Hepatocyte (in vitro differentiated cells): ENCODE results near the gene DDX20. TPM values are rescaled to one million over a fixed set of nuclear protein-coding genes. Genes with fewer than 3 reads are reported as not detected.

Experiments used
- DNase-seq: peaks from one replicate; pipeline ENCODE4 v3.0.0-alpha.2; 2016; ENCODE audit warnings: low spot score
- H2AFZ ChIP-seq: fragments of 200-600 bp; sonication (generic); 2 replicates; pipeline ENCODE4 v1.6.0; 2016; ENCODE audit warnings: antibody characterized with exemption, mild to moderate bottlenecking
- H3K27ac ChIP-seq: fragments of 200-600 bp; sonication (generic); 2 replicates; pipeline ENCODE4 v1.5.1; 2016; ENCODE audit warnings: mild to moderate bottlenecking
- H3K27me3 ChIP-seq: fragments of 200-600 bp; sonication (generic); 2 replicates; pipeline ENCODE4 v1.6.1; 2016
- H3K36me3 ChIP-seq: fragments of 200-600 bp; sonication (generic); replicated peaks from 2 replicates; pipeline ENCODE4 v1.5.1; 2016; ENCODE audit warnings: low read depth; ENCODE audit not compliant: insufficient read depth
- H3K4me1 ChIP-seq: fragments of 200-600 bp; sonication (generic); 2 replicates; pipeline ENCODE4 v1.5.1; 2016; ENCODE audit warnings: mild to moderate bottlenecking, moderate library complexity; ENCODE audit not compliant: insufficient read depth
- H3K4me2 ChIP-seq: fragments of 200-600 bp; sonication (generic); 2 replicates; pipeline ENCODE4 v1.6.0; 2016
- H3K4me3 ChIP-seq: fragments of 200-600 bp; sonication (generic); 2 replicates; pipeline ENCODE4 v1.5.1; 2016; ENCODE audit warnings: mild to moderate bottlenecking
- H3K79me2 ChIP-seq: fragments of 200-600 bp; sonication (generic); 2 replicates; pipeline ENCODE4 v1.6.0; 2017; ENCODE audit warnings: mild to moderate bottlenecking
- H3K9me2 ChIP-seq: fragments of 200-600 bp; sonication (generic); replicated peaks from 2 replicates; pipeline ENCODE4 v1.6.0; 2017; ENCODE audit warnings: mild to moderate bottlenecking; ENCODE audit not compliant: insufficient read depth
- H3K9me3 ChIP-seq: fragments of 200-600 bp; sonication (generic); 2 replicates; pipeline ENCODE4 v1.5.1; 2016; ENCODE audit warnings: low read depth, mild to moderate bottlenecking
- H4K20me1 ChIP-seq: fragments of 200-600 bp; sonication (generic); 2 replicates; pipeline ENCODE4 v1.6.0; 2016; ENCODE audit warnings: mild to moderate bottlenecking; ENCODE audit not compliant: insufficient read depth, poor library complexity, severe bottlenecking
- CTCF ChIP-seq: fragments of 200-600 bp; sonication (generic); IDR thresholded peaks from 2 replicates; pipeline ENCODE4 v1.5.1; 2016; ENCODE audit warnings: antibody characterized with exemption, mild to moderate bottlenecking; ENCODE audit not compliant: poor library complexity
- EZH2 ChIP-seq: fragments of 200-600 bp; sonication (generic); IDR thresholded peaks from 2 replicates; pipeline ENCODE4 v1.6.1; 2016; ENCODE audit warnings: antibody characterized with exemption, mild to moderate bottlenecking, borderline replicate concordance
- EZH2phosphoT487 ChIP-seq: fragments of 200-600 bp; sonication (generic); IDR thresholded peaks from one replicate; pipeline ENCODE4 v1.6.1; 2018; ENCODE audit warnings: antibody characterized with exemption, mild to moderate bottlenecking, low read depth, moderate library complexity; ENCODE audit not compliant: unreplicated experiment, severe bottlenecking
- WGBS: methylation state at CpG from one replicate; pipeline ENCODE4 v1.1.6; 2016; ENCODE audit warnings: low lambda C conversion rate; ENCODE audit errors: missing lambda C conversion rate; 5-methylcytosine and 5-hydroxymethylcytosine counted together
- polyA plus RNA-seq: library from polyadenylated mRNA; unstranded; fragments of >200 nt; fragmentation: Nextera tagmentation; extraction: Ambion mirVana; gene quantifications from 2 replicates; pipeline ENCODE4 v1.2.1, GENCODE V29; 2016
- total RNA-seq: library from RNA; depleted of rRNA; stranded (reverse); fragments of >200 nt; gene quantifications from 2 replicates; pipeline ENCODE4 v1.2.3, GENCODE V29; 2014

Gene DDX20
- total and polyA plus RNA-seq, 2 experiments from 2014 or later, result 6.7 to 19.4 TPM

GRCh38 chr1:111730706-111731105 lies 25.0 kb upstream of the DDX20 start:
- Histone ChIP-seq H3K79me2 (no peaks in the 10 kb centered on the region), H3K27me3 (no peaks in the 10 kb centered on the region), H3K4me2 (no peak overlapping the region), H3K9me2 (no peaks in the 10 kb centered on the region), H3K36me3 (no peaks in the 10 kb centered on the region), H3K27ac (no peak overlapping the region), H3K4me3 (no peak overlapping the region), H3K4me1 (peaks cover 8% of the 10 kb centered on the region), H2AFZ (no peak overlapping the region), H3K9me3 (no peaks in the 10 kb centered on the region), H4K20me1 (no peaks in the 10 kb centered on the region)
- DNase-seq, result no peak
- no peak for TF ChIP-seq EZH2phosphoT487
- no peak for TF ChIP-seq CTCF
- no peak for TF ChIP-seq EZH2
- WGBS, result 94% methylated on average over 4 of the region's 4 CpGs

- 75% methylated on average over 6 of the region's 6 CpGs for WGBS
- peaks cover 8% of the 10 kb centered on the region for H3K4me1 ChIP-seq
These were observed 23.7 kb upstream of the DDX20 start for GRCh38 chr1:111731956-111732355.

GRCh38 chr1:111732718-111733117 lies 23.0 kb upstream of the DDX20 start:
- Histone ChIP-seq H3K4me3 (no peak overlapping the region), H3K9me3 (no peaks in the 10 kb centered on the region), H3K36me3 (no peaks in the 10 kb centered on the region), H3K4me2 (no peak overlapping the region), H3K79me2 (peaks cover 2% of the 10 kb centered on the region), H3K4me1 (peaks cover 16% of the 10 kb centered on the region), H3K9me2 (no peaks in the 10 kb centered on the region), H3K27me3 (peaks cover 5% of the 10 kb centered on the region), H3K27ac (peak overlapping the region; percentile 60), H2AFZ (no peak overlapping the region), H4K20me1 (peaks cover under 1% of the 10 kb centered on the region)
- no peak for DNase-seq
- TF ChIP-seq EZH2 (no peak), EZH2phosphoT487 (no peak), CTCF (no peak)
- WGBS, result 96% methylated on average over 7 of the region's 7 CpGs

More at GRCh38 chr1:111731956-111732355, 23.7 kb upstream of the DDX20 start:
- H4K20me1 ChIP-seq, result no peaks in the 10 kb centered on the region
- H3K27me3 ChIP-seq, result peaks cover 4% of the 10 kb centered on the region
- H3K27ac ChIP-seq, result no peak overlapping the region
- no peak overlapping the region for H2AFZ ChIP-seq
- no peaks in the 10 kb centered on the region for H3K9me3 ChIP-seq
- H3K4me2 ChIP-seq, result no peak overlapping the region
- no peak for DNase-seq
- no peak for TF ChIP-seq CTCF
- no peak for TF ChIP-seq EZH2phosphoT487
- no peak for TF ChIP-seq EZH2
- H3K79me2 ChIP-seq, result no peaks in the 10 kb centered on the region
- no peaks in the 10 kb centered on the region for H3K9me2 ChIP-seq
- H3K4me3 ChIP-seq, result no peak overlapping the region
- H3K36me3 ChIP-seq, result no peaks in the 10 kb centered on the region
